ENCODE data around the gene SEMA6A.

DNA sequence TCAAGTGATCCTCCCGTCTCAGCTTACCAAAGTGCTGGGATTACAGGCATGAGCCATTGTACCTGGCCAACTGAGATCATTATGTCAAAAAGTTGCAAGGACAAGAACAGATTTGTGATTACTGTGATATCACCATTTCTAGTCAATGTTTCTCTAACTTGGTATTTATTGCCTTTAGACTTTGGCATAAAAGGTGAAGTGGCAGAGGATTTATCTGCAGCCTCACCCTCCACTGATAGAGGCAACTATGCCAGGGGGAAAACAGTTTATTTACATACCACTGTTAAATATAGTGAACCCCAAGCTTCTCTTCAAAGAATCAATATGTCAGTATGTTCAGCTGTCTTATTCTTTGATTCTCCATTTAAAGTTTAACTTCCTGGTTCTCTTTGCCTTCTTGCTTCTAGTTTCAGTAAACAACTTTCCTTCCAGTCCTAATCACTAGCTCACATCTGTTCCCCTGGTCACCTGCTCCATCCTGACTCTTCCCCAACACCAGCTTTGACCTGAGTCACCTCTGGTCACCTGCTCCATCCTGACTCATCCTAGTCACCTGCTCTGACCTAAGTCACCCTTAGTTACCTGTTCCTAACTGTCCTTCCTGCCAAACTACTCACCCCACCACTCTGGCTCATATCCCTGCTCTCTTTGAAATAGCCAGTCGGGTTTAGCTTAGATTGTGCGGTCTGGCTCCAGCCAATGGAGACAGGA is 29.9 kb downstream of the SEMA6A start:
- TF ChIP-seq GATA2 (IDR thresholded peaks at IDR 0.05; ENCODE audit: low read depth, low read length), result no peak
- no peak for TF ChIP-seq GATA3 (IDR thresholded peaks at IDR 0.05; ENCODE audit: low read depth, low read length)
